Stimulated activated CD8-positive, alpha-beta memory T cell treated with anti-CD3 and anti-CD28 coated beads, Interleukin-15, amount 100 ng/mL, for 1 hour (primary cell): ENCODE results near the gene SEMA6B.

Source experiments
- DNase-seq: peaks from one replicate; pipeline ENCODE4 v3.0.0-alpha.2; 2020; ENCODE audit warnings: low read depth

Gene SEMA6B

DNA sequence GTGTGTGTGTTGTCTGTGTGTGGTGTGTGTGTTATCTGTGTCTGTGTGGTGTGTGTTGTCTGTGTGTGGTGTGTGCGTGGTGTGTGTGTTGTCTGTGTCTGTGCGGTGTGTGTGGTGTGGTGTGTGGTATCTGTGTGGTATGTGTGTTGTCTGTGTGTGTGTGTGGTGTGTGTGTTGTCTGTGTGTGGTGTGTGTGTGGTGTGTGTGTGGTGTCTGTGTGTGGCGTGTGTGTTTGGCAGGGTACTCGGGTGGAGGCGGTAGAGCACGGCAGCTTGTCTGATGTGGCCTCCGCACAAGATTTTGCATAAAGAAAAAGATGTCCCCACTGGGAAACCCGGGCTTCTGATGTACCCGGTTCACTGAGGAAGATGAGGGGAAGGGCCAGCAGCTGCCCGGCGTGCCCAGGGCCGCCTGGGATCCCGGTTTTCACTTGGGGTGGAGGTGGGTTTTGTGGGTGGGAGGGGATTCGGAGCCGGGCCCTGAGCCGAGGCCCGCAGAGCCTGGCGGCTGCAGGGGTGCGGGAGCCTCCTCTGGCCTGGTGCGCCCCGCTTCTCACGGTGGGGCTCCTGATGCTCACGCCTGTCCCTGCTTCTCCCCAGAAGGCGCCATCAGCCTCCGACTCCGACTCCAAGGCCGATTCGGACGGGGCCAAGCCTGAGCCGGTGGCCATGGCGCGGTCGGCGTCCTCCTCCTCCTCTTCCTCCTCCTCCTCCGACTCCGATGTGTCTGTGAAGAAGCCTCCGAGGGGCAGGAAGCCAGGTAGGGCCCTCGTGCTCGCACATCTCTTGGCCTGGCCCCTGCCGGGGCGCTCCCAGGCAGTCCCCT lies 66.2 kb downstream of the SEMA6B start:
- no peak for DNase-seq
